ENCODE data around the gene ZNF134.

The ZNF134 gene

DNA sequence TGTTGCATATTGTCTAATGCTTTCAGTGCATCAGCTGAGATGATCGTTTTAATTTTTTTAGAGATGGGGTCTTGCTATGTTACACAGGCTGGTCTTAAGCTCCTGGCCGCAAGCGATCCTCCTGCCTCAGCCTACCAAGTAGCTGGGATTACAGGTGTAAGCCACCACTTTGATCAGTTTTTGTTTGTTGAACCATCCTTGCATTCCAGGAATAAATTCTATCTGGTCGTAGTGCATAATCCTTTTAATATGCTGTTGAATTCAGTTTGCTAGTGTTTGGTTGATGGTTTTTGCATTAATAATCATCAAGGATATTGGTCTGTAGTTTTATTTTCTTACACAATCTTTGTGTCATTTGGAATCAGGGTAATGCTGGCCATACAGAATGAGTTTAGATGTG, 23.3 kb downstream of the ZNF134 start:
- DNase-seq (ENCODE audit: low read depth, low spot score) = no peak

DNA sequence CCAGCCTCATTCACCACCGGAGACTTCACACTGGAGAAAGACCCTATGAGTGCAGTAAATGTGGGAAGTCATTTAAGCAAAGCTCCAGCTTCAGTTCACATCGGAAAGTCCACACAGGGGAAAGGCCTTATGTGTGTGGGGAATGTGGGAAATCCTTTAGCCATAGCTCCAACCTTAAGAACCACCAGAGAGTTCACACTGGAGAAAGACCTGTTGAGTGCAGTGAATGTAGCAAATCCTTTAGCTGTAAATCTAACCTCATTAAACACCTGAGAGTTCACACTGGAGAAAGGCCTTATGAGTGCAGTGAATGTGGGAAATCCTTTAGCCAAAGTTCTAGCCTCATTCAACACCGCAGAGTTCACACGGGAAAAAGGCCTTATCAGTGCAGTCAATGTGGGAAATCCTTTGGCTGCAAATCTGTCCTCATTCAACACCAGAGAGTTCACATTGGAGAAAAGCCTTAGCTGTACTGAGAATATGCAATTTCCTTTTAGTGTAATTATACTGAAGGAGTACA, 27.7 kb downstream of the ZNF134 start:
- DNase-seq (ENCODE audit: low read depth, low spot score) = no peak

DNA sequence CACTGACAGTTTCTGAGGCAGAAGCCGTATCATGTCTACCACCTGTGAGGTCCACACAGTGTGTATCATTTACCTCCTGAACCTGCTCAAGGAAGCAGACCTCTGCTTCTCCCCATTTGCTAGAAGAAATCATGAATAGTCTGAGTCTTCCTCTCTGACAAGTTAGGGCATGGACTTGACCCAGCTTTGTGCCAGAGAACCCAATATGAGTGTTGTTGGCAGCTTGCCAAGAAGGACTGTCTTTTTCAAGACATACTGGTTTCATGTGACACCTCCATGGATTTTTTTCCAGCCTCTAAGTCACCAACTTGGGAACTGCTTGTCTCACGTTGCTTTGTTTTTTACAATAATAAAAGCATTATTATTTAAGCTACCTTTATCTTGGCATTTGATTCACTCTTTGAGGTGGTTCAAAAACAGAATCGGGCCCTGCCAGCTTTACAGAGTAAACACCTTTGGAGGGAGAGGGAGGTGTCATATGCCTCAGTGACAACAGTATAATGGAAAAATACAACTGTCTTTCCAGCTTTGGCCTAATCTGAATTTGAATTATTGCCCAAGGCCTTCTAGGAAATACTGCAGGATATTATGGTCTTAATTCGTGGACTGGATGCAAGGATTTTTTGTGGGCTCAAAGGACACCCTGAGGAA, 28.5 kb downstream of the ZNF134 start:
- no peak for DNase-seq (ENCODE audit: low read depth, low spot score)

DNA sequence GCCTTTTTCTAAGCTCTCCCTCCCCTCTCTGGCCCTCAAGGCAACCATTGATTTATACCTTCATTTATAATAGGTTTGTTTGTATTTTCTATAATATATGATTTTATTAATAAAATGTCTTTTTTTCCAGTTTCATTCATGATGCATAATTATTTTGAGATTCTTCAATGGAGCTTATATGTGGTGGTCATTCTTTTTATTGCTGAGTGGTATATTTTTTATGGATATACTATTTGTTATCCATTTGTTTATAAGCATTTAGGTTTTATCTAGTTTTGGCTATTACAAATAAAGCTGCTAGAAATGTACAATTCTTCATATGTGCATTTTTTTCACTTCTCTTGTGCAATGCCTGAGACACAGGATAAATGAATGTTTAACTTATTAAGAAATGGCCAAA, 29.7 kb downstream of the ZNF134 start:
- no peak for DNase-seq (ENCODE audit: low read depth, low spot score)

DNA sequence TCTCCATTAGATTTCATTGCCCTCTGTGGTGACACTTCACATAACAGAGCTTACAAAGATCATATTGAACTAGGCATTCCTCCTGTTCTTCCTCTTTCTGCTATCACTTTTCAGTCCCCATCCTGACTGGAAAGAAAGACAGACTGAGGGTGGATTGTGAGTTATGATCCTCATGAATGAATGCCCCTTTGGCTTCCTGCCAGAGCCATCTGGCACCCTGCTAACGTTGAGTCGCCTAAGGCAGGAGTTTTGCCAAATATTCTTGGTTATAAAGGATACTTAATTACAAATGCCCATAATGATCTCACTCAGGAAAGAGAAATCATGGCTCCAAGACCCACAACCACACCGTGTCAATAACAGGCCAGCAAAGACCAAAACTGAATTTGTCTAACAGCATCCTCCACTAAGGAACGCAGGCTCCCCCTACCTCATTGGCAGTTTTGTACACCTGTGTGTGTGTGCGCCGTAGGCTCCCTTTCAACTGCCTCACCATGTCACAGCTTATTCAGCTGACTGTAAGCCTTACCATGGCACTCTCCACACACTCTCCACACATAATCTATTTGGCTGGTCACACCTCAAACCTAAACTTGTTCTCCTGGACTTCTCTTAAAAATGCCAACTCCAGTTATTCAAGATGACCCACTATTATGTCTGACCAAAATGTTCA, 34.4 kb downstream of the ZNF134 start:
- no peak for DNase-seq (ENCODE audit: low read depth, low spot score)

DNA sequence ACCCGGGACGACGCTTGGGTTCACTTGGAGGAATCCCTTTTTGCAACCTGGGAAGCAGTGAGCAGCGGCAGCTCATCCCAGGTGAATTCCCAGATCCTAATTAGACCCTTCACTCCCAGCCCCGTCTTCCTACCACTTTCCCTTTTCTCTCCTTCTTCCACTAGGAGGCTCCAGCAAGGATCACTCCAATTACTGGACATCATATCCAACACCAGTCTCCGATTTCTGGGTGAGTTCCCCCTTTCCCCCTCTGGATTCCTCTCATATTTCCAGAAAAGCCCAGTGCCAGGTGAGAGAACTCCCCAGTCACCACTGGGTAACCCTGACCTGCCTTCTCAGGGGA, 37.6 kb downstream of the ZNF134 start:
- DNase-seq (ENCODE audit: low read depth, low spot score) = no peak

DNA sequence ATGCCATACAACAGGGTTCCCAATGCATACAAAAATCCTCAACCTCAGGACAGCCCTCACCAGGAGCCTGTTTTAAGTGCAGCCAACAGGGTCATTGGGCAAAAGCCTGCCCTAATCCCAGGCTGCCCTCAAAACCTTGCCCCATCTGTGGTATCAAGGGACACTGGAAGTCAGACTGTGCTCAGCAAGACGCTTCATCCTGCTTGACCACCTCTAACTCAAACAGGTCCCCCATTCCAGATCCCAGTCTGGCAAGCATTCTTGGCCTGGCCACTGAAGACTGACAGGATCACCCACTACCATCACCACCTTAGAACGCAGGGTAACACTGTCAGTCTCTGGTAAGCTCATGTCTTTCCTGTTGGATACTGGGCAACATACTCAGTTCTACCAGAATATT, 39.6 kb downstream of the ZNF134 start:
- DNase-seq (ENCODE audit: low read depth, low spot score) = no peak

DNA sequence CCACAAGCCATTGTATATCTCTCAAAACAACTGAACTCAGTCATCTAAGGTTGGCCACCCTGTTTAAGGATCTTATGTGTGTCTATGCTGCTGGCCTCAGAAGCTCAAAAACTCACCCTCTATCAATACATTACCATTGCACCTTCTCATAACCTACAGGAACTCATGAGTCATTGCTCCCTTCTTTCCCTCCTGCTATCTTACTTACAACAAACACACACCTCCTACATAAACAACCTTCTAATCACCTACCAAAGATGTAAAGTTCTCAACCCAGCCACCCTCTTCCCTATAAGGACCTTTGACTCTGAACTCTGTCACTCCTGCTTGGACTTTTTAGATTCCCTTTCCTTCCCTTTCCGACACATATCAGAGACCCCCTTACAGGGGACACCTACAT, 41.4 kb downstream of the ZNF134 start:
- DNase-seq (ENCODE audit: low read depth, low spot score) = no peak

DNA sequence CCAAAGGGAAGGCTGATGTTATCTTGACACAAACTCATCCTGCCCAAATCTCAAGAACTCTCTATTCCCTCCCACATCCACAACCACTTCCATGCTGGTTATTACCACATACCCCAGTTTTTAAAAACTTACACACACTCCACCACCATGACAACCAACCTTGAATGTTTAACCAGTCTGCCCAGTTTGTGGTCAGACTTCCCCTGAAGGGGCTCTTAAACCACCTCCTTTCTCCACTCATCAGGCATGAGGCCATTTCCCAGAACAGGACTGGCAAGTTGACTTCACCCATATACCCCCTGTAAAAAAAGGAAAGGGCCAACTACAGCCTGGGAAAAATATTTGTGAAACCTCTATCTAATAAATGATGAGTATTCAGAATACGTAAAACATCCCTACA, 42.3 kb downstream of the ZNF134 start:
- DNase-seq (ENCODE audit: low read depth, low spot score) = no peak

DNA sequence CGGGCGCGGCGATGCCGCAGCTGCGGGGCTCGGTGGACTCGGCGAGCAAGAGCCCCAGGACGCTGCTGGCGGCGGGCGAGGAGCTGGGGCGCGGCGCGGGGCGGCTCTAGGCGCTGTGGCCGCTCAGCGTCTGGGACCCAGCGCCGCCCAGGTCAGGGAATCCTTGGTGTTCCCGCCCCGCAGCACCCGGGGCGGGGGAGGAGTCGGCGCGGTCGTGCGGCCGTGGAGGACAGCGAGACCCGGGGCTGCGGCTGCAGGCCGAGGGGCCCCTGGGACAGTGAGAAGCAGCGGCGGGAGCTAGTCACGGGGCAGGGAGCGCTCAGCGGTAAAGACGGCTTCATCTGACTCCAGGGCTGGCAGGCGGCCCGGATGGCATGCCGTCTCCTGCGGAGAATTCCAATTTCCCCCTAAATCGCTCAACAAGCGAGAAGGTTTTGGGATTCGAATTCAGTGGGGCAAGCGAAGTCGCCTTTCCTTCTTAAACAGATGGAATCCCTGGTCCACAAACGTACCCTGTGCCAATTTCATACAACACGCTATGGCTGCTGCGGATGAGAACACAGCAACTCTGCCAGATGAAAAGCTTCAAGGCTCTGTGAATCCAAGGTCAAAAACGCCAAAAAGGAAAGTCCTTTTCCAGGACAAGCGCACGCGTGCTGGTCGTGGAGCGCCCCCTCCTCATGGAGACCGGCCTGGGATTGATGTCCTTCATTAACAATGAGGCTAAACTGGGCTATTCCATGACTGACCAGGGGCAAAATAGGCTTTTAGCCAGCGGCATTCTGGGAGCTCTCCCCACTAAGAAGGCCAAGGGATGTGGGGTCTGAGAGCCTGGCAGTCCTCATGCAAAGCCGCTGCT, 50.5 kb downstream of the ZNF134 start:
- DNase-seq (ENCODE audit: low read depth, low spot score) = peak; percentile 13

DNA sequence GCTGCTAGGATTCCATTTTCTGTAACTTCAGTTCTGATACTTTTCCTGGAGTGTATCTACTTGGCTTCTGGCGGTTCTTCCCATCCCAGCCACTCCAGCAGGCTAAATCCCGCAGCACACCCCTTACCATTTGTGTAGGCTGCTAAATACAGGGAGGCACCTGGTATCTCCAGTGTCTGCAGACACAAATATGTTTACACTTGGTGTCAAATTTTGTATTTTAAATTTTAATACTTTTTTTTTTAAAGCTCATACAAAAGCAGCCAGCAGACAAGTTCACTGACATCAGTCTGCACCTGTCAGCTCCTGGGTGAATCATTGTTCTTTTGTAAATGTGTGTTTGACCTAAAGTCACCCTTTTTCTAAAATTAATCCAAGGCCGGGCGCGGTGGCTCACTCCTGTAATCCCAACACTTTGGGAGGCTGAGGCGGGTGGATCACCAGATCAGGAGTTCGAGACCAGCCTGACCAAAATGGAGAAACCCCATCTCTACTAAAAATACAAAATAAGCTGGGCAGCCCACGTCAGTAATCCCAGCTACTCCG, 51.3 kb downstream of the ZNF134 start:
- DNase-seq (ENCODE audit: low read depth, low spot score) = no peak

DNA sequence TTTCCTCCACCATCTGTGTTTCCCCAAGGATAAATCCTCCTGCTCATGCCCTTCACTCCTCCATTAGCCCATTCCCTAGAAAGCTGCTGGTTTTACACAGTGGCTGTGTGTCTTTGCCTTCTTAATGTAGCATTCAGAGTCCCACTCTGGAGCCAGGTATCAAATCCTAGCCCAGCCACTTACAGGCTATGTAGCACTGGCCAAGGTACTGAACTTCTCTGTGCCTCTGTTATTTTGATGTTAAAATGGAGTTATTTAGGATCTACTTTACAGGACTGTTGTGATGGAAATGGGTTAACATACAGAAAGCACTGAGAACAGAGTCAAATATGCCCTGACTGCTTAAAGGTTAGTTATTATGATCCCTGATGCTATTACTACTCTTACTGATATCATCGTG, 53.2 kb downstream of the ZNF134 start:
- no peak for DNase-seq (ENCODE audit: low read depth, low spot score)

DNA sequence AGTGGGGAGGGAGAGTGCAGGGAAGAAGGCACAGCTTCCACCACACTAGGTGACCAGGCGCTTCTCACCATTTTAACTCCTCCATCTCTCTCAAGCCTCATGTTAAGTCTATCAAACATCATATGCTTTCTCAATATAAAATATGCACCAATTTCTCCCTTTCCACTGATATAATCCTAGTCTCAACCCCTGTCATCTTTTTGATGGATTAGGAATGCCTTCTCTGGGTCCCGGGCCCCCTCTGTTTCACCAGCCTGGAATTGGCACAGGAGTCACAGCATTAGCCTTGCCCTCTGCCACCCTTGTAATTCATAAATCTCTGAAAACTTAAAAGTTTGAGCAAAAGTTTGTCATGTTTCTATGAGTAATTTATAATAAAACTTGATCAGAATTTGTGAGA, 54.6 kb downstream of the ZNF134 start, which contains the start of gene ZSCAN4:
TSS of gene ZSCAN4 (plus strand) at position 301 of the 400 bp plus-strand sequence. CDS start 7,211 bp downstream, outside the sequence.
- DNase-seq (ENCODE audit: low read depth, low spot score) = no peak

DNA sequence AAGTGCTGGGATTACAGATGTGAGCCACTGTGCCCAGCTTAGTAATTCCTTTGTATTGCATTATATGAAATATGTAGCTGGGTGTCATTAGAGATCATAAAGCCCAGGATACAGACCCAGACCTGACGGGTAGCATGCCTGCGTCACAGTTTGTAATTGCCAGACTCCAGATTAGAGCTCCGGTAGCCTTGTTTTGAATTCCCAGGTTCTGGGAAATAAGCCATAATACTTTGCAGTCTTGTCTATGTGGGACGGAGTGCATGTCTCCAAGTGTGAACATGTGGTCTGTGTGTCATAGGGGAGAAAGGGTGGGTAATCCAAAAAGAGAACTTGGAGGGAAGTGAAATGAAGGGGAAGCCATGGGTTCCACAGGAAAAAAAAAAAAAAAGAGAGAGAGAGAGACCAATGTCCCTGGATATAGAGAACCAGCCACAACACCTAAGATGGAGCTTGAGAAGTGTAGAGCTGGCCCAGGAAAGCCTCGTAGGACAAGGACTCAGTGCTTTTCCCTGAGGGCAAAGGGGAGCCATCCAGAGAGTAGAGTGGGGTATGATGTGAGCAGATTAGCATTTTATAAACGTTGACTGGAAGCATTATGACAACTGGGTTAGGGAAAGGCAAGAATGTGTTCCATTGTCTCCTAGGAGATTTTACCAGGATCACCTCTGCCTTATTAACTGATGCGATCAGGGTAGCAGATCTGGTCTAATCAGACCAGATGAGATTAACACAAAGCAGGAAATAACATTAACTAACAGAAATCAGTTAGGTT, 57.3 kb downstream of the ZNF134 start:
- DNase-seq (ENCODE audit: low read depth, low spot score) = no peak

DNA sequence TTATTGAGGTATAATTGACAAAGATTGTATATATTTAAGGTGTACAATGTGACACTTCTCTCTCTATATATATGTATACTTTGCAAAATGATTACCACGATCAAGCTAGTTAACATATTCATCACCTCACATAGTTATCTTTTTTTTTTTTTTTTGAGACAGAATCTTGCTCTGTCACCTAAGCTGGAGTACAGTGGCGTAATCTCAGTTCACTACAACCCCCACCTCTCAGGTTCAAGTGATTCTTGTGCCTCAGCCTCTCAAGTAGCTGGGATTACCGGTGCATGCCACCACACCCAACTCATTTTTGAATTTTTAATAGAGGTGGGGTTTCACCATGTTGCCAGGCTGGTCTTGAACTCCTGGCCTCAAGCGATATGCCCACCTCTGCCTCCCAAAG, 58.4 kb downstream of the ZNF134 start:
- no peak for DNase-seq (ENCODE audit: low read depth, low spot score)
